DOHH2 (cell line): ENCODE results near the gene LSAMP.

ENCODE experiments used
- EZH2phosphoT487 ChIP-seq: fragments of 200-600 bp; sonication (generic); IDR thresholded peaks from 2 replicates; pipeline ENCODE4 v1.6.1; 2017; ENCODE audit warnings: borderline replicate concordance, mild to moderate bottlenecking, antibody characterized with exemption, low read length, moderate library complexity, mixed read lengths
- TF ChIP-seq, protein P1 (sequence below): fragments of 200-600 bp; sonication (generic); IDR thresholded peaks from one replicate; pipeline ENCODE4 v1.5.1; 2014; ENCODE audit warnings: antibody characterized with exemption, mild to moderate bottlenecking, low read depth, low read length; ENCODE audit not compliant: poor library complexity, severe bottlenecking

DNA sequence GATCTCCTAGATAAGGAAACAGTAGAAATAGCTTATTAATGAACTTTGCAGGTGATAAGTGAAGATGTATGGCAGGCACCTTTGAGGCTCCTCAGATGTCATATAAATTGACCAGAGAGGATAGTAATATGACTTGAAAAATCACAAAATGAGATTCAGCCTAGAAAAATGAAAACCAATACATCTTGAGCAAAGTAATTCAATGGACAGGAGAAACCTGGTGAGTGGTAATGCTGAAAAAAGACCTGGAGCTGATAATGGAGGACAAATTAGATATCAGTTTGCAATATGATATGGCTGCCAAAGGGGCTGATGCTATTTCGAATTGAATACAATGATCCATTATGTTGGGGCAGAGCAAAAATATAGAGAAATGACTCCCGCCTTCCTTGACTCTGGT lies 103.9 kb downstream of the LSAMP start:
- no peak for TF ChIP-seq EZH2phosphoT487
- TF ChIP-seq, protein P1, sequence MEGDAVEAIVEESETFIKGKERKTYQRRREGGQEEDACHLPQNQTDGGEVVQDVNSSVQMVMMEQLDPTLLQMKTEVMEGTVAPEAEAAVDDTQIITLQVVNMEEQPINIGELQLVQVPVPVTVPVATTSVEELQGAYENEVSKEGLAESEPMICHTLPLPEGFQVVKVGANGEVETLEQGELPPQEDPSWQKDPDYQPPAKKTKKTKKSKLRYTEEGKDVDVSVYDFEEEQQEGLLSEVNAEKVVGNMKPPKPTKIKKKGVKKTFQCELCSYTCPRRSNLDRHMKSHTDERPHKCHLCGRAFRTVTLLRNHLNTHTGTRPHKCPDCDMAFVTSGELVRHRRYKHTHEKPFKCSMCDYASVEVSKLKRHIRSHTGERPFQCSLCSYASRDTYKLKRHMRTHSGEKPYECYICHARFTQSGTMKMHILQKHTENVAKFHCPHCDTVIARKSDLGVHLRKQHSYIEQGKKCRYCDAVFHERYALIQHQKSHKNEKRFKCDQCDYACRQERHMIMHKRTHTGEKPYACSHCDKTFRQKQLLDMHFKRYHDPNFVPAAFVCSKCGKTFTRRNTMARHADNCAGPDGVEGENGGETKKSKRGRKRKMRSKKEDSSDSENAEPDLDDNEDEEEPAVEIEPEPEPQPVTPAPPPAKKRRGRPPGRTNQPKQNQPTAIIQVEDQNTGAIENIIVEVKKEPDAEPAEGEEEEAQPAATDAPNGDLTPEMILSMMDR = no peak
